H9 (cell line): ENCODE measurements around the gene C10orf120. TPM values are rescaled to one million over a fixed set of nuclear protein-coding genes. Genes with fewer than 3 reads are reported as not detected.

Source experiments
- DNase-seq: peaks from one replicate; pipeline ENCODE4 v3.0.0-alpha.2; 2017
- H2AFZ ChIP-seq: one replicate; pipeline ENCODE4 v1.6.1; 2013; ENCODE audit warnings: mild to moderate bottlenecking, low read length, control low read depth, moderate library complexity
- H2AK5ac ChIP-seq: 2 replicates; pipeline ENCODE4 v1.6.1; 2013; ENCODE audit warnings: low read length, control low read depth, mixed read lengths; ENCODE audit not compliant: insufficient read length
- H2BK120ac ChIP-seq: one replicate; pipeline ENCODE4 v1.6.1; 2013; ENCODE audit warnings: low read depth, mild to moderate bottlenecking, low read length, control low read depth, inconsistent platforms; ENCODE audit not compliant: poor library complexity, severe bottlenecking
- H2BK12ac ChIP-seq: 2 replicates; pipeline ENCODE4 v1.6.1; 2013; ENCODE audit warnings: low read length, control low read depth, mixed read lengths, low read depth; ENCODE audit not compliant: insufficient read length
- H2BK15ac ChIP-seq: 2 replicates; pipeline ENCODE4 v1.6.1; 2013; ENCODE audit warnings: low read depth, low read length, control low read depth
- H2BK20ac ChIP-seq: one replicate; pipeline ENCODE4 v1.6.1; 2013; ENCODE audit warnings: low read depth, mild to moderate bottlenecking, low read length, control low read depth, inconsistent platforms; ENCODE audit not compliant: poor library complexity, severe bottlenecking
- H2BK5ac ChIP-seq: 2 replicates; pipeline ENCODE4 v1.6.1; 2013; ENCODE audit warnings: low read length, control low read depth, mixed read lengths; ENCODE audit not compliant: insufficient read length
- H3K14ac ChIP-seq: 2 replicates; pipeline ENCODE4 v1.6.1; 2013; ENCODE audit warnings: low read length, control low read depth; ENCODE audit not compliant: insufficient read depth
- H3K18ac ChIP-seq: 2 replicates; pipeline ENCODE4 v1.6.1; 2013; ENCODE audit warnings: low read depth, mild to moderate bottlenecking, mixed read lengths, low read length, control low read depth; ENCODE audit not compliant: insufficient read length
- H3K23ac ChIP-seq: 2 replicates; pipeline ENCODE4 v1.6.1; 2013; ENCODE audit warnings: low read length, control low read depth, mixed read lengths, low read depth; ENCODE audit not compliant: insufficient read length
- H3K23me2 ChIP-seq: 2 replicates; pipeline ENCODE4 v1.6.1; 2013; ENCODE audit warnings: low read depth, mild to moderate bottlenecking, mixed read lengths, low read length, control low read depth; ENCODE audit not compliant: insufficient read length, poor library complexity, severe bottlenecking
- H3K27ac ChIP-seq: 2 replicates; pipeline ENCODE4 v1.5.1; 2013; ENCODE audit warnings: low read length, control low read depth, mixed read lengths, low read depth; ENCODE audit not compliant: insufficient read length
- H3K27me3 ChIP-seq: 2 replicates; pipeline ENCODE4 v1.6.1; 2013; ENCODE audit warnings: low read length, control low read depth, inconsistent platforms; ENCODE audit not compliant: insufficient read depth
- H3K4ac ChIP-seq: 2 replicates; pipeline ENCODE4 v1.6.1; 2013; ENCODE audit warnings: low read depth, mild to moderate bottlenecking, control low read depth, inconsistent platforms, low read length, moderate library complexity
- H3K4me1 ChIP-seq: 2 replicates; pipeline ENCODE4 v1.6.1; 2013; ENCODE audit warnings: low read length, control low read depth, inconsistent platforms; ENCODE audit not compliant: insufficient read depth
- H3K4me2 ChIP-seq: 2 replicates; pipeline ENCODE4 v1.6.1; 2013; ENCODE audit warnings: low read length, control low read depth, mixed read lengths; ENCODE audit not compliant: insufficient read length, insufficient read depth
- H3K56ac ChIP-seq: 2 replicates; pipeline ENCODE4 v1.6.1; 2013; ENCODE audit warnings: low read depth, mild to moderate bottlenecking, mixed read lengths, low read length, control low read depth; ENCODE audit not compliant: insufficient read length
- H3K79me1 ChIP-seq: 2 replicates; pipeline ENCODE4 v1.6.1; 2013; ENCODE audit warnings: low read depth, mild to moderate bottlenecking, moderate library complexity, low read length, control low read depth, inconsistent platforms; ENCODE audit not compliant: insufficient read depth, poor library complexity, severe bottlenecking
- H3K79me2 ChIP-seq: 2 replicates; pipeline ENCODE4 v1.6.1; 2013; ENCODE audit warnings: low read length, control low read depth, inconsistent platforms; ENCODE audit not compliant: insufficient read depth
- H3K9ac ChIP-seq: 2 replicates; pipeline ENCODE4 v1.6.1; 2013; ENCODE audit warnings: low read length, control low read depth, mixed read lengths; ENCODE audit not compliant: insufficient read length; ENCODE audit errors: extremely low read depth
- H3K9me3 ChIP-seq: one replicate; pipeline ENCODE4 v1.6.1; 2013; ENCODE audit warnings: low read depth, low read length, inconsistent platforms; ENCODE audit not compliant: control insufficient read depth
- H3T11ph ChIP-seq: one replicate; pipeline ENCODE4 v1.6.1; 2013; ENCODE audit warnings: mild to moderate bottlenecking, low read length, control low read depth, inconsistent platforms
- H4K20me1 ChIP-seq: one replicate; pipeline ENCODE4 v1.6.1; 2013; ENCODE audit not compliant: control insufficient read depth, insufficient read length, insufficient read depth
- H4K5ac ChIP-seq: 2 replicates; pipeline ENCODE4 v1.6.1; 2013; ENCODE audit warnings: low read depth, mild to moderate bottlenecking, mixed read lengths, low read length, control low read depth; ENCODE audit not compliant: insufficient read length
- H4K8ac ChIP-seq: replicated peaks from 2 replicates; pipeline ENCODE4 v1.6.1; 2013; ENCODE audit warnings: low read length, control low read depth, mixed read lengths, low read depth; ENCODE audit not compliant: insufficient read length
- H4K91ac ChIP-seq: 2 replicates; pipeline ENCODE4 v1.6.1; 2013; ENCODE audit warnings: low read depth, mild to moderate bottlenecking, moderate library complexity, mixed read lengths, low read length, control low read depth; ENCODE audit not compliant: insufficient read length
- H3K27ac Mint-ChIP-seq, 3 experiments: 2 replicates in 2 of 3; 3 replicates in 1 of 3; pipeline ENCODE4 v1.8.0; 2020 to 2021; ENCODE audit warnings: mixed read lengths in 3 of 3, mild to moderate bottlenecking in 1 of 3, moderate library complexity in 1 of 3
- H3K27me3 Mint-ChIP-seq: 2 replicates; pipeline ENCODE4 v1.8.0; 2021; ENCODE audit warnings: low read depth, mild to moderate bottlenecking, moderate library complexity, mixed read lengths
- H3K36me3 Mint-ChIP-seq, 3 experiments: 2 replicates in 2 of 3; 3 replicates in 1 of 3; pipeline ENCODE4 v1.8.0; 2020 to 2021; ENCODE audit warnings: low read depth in 3 of 3, mixed read lengths in 3 of 3; ENCODE audit not compliant: insufficient read depth in 1 of 3
- H3K4me1 Mint-ChIP-seq, 2 experiments: 2 replicates each; pipeline ENCODE4 v1.8.0; 2020; ENCODE audit warnings: mixed read lengths in 2 of 2
- H3K4me3 Mint-ChIP-seq, 2 experiments: 2 replicates in 1 of 2; 3 replicates in 1 of 2; pipeline ENCODE4 v1.8.0; 2020 to 2021; ENCODE audit warnings: mild to moderate bottlenecking in 2 of 2, mixed read lengths in 2 of 2, moderate library complexity in 1 of 2
- H3K9me3 Mint-ChIP-seq, 2 experiments: 2 replicates in 1 of 2; 3 replicates in 1 of 2; pipeline ENCODE4 v1.8.0; 2020; ENCODE audit warnings: mild to moderate bottlenecking in 2 of 2, mixed read lengths in 2 of 2, moderate library complexity in 1 of 2
- CTCF ChIP-seq: fragments of 200-600 bp; sonication (generic); conservative IDR thresholded peaks from 3 replicates; pipeline ENCODE4 v1.8.0; 2021; ENCODE audit warnings: antibody characterized with exemption, mild to moderate bottlenecking
- WGBS: extraction: QIAGEN DNeasy Blood & Tissue Kit; methylation state at CpG from one replicate; pipeline ENCODE4 v1.1.7; 2013; ENCODE audit warnings: missing lambda C conversion rate, low lambda C conversion rate, mixed read lengths; ENCODE audit not compliant: insufficient read length; ENCODE audit errors: extremely low coverage; 5-methylcytosine and 5-hydroxymethylcytosine counted together
- total RNA-seq: library from RNA; stranded (reverse); gene quantifications from 2 replicates; pipeline ENCODE4 v1.2.1, GENCODE V29; 2021

C10orf120 gene
- total RNA-seq, 1 experiment from 2014 or later: not detected

- Mint-ChIP-seq H3K9me3 (no peaks in the 10 kb centered on the region), H3K27ac (no peak overlapping the region), H3K4me3 (no peak overlapping the region), H3K27me3 (no peaks in the 10 kb centered on the region; the same call in none of the 2 replicates), H3K4me1 (no peaks in the 10 kb centered on the region), H3K36me3 (no peaks in the 10 kb centered on the region)
- H3K56ac ChIP-seq: no peak overlapping the region
- H3K23ac ChIP-seq: no peak overlapping the region
- H2BK120ac ChIP-seq: no peak overlapping the region
- no peak overlapping the region for H4K8ac ChIP-seq
- H2BK12ac ChIP-seq: no peak overlapping the region
- H3K27me3 ChIP-seq: no peaks in the 10 kb centered on the region
- H2BK15ac ChIP-seq: no peak overlapping the region
- peak; percentile 47 for DNase-seq
- no peak overlapping the region for H2BK20ac ChIP-seq
- H3K9me3 ChIP-seq: no peaks in the 10 kb centered on the region
- TF ChIP-seq CTCF: peak; percentile 63
- H3K79me2 ChIP-seq: no peaks in the 10 kb centered on the region
- no peak overlapping the region for H2AFZ ChIP-seq
- H4K5ac ChIP-seq: no peak overlapping the region
- no peak overlapping the region for H3K9ac ChIP-seq
- H2AK5ac ChIP-seq: no peak overlapping the region
- no peak overlapping the region for H4K91ac ChIP-seq
- H3K79me1 ChIP-seq: no peaks in the 10 kb centered on the region
- 100% methylated on average over 1 of the region's 5 CpGs for WGBS
- H4K20me1 ChIP-seq: no peaks in the 10 kb centered on the region
- no peaks in the 10 kb centered on the region for H3K23me2 ChIP-seq
- no peak overlapping the region for H3K27ac ChIP-seq
- H2BK5ac ChIP-seq: no peak overlapping the region
- no peak overlapping the region for H3K4ac ChIP-seq
- H3K14ac ChIP-seq: no peak overlapping the region
- no peak overlapping the region for H3K18ac ChIP-seq
- H3K4me2 ChIP-seq: no peak overlapping the region
- H3T11ph ChIP-seq: no peak overlapping the region
- H3K4me1 ChIP-seq: no peaks in the 10 kb centered on the region
Observed at GRCh38 chr10:122725768-122726167, 26.1 kb upstream of the C10orf120 start.
